SKM-1 treated with dmso at 0.1 percent for 144 hours (cell line): Measurements from ENCODE around the gene GREB1.

Experiments
- DNase-seq: peaks from one replicate; lab custom pipeline; 2025; ENCODE audit not compliant: unreplicated experiment; lab: John Stamatoyannopoulos, UW

Gene GREB1

GRCh38 chr2:11508279-11508678 lies 25.6 kb upstream of the GREB1 start:
- DNase-seq = no peak

GRCh38 chr2:11509657-11510360 lies 24.0 kb upstream of the GREB1 start:
- DNase-seq = no peak

GRCh38 chr2:11512431-11512830 lies 21.4 kb upstream of the GREB1 start:
- no peak for DNase-seq

GRCh38 chr2:11513319-11513718 lies 20.5 kb upstream of the GREB1 start:
- DNase-seq = no peak

- DNase-seq = no peak
These were observed 19.6 kb upstream of the GREB1 start for GRCh38 chr2:11514081-11514730.

- no peak for DNase-seq
These were observed 18.9 kb upstream of the GREB1 start for GRCh38 chr2:11514904-11515303.

- no peak for DNase-seq
These were observed 18.3 kb upstream of the GREB1 start for GRCh38 chr2:11515490-11515981.

GRCh38 chr2:11516984-11517648 lies 16.7 kb upstream of the GREB1 start:
- DNase-seq = no peak

GRCh38 chr2:11517906-11518305 lies 15.9 kb upstream of the GREB1 start:
- no peak for DNase-seq

GRCh38 chr2:11520092-11520693 lies 13.7 kb upstream of the GREB1 start:
- DNase-seq = no peak

GRCh38 chr2:11521775-11522174 lies 12.1 kb upstream of the GREB1 start:
- no peak for DNase-seq

- DNase-seq = no peak
These were observed 9.4 kb upstream of the GREB1 start for GRCh38 chr2:11524470-11524869.

- DNase-seq = no peak
These were observed 8.1 kb upstream of the GREB1 start for GRCh38 chr2:11525762-11526161.

- no peak for DNase-seq
These were observed 6.8 kb upstream of the GREB1 start for GRCh38 chr2:11527001-11527400.

- no peak for DNase-seq
These were observed 5.6 kb upstream of the GREB1 start for GRCh38 chr2:11528228-11528627.

- DNase-seq = no peak
These were observed 2.9 kb upstream of the GREB1 start for GRCh38 chr2:11530864-11531465.

- no peak for DNase-seq
These were observed 1.3 kb upstream of the GREB1 start for GRCh38 chr2:11532416-11533055.

- no peak for DNase-seq
These were observed 363 bp downstream of the GREB1 start for GRCh38 chr2:11534071-11534745.

GRCh38 chr2:11534746-11535484 lies 1.1 kb downstream of the GREB1 start:
- no peak for DNase-seq
